ENCODE data around the gene KRT27.

KRT27 gene

GRCh38 chr17:40809721-40810421 is 27.5 kb upstream of the KRT27 start:
- DNase-seq, result no peak

DNA sequence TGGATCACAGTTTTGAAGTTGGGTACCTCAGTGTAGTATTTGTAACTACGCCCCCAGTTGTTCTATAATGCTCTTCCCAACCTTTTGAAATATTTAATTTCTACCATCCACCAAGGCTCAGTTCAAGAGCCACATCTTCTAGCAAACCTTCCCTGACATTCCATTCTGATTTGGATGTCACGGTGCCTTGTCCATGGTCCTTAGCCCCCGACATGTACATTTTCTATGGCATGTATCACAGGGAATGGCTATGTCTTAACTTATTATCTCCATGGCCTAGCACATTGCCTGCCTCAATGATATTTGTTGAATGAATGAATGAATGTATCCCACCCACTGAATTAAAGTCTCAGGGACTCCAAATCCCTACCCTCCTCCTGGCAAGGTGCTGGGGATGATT is 23.8 kb upstream of the KRT27 start:
- no peak for DNase-seq

- peak; percentile 75 for DNase-seq
Observed at GRCh38 chr17:40803617-40804082, 21.3 kb upstream of the KRT27 start.

GRCh38 chr17:40801157-40801556 is 18.8 kb upstream of the KRT27 start:
- DNase-seq, result no peak

GRCh38 chr17:40800381-40800780 is 18.0 kb upstream of the KRT27 start:
- no peak for DNase-seq

DNA sequence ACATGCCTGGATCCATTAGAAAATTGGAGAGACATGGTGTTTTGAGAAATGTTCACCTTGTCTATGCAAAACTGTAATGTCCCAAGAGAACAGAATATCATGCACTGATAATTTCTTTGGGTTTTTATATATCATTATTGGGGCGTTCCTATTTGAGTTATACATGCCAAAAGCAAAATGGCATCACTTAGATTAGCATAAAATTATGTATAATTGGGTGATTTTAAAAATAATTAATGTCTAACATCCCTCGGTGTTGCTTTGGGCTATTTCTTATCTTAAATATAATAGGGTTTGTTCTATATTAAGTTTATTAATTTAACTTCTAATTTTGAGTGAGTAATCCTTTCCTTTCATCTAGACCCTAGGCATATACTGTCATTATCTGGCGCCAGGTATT is 17.5 kb upstream of the KRT27 start, which contains the start of gene KRT28:
Gene KRT28, minus strand, starts transcription at position 101 of the 400 bp plus-strand sequence. Its CDS starts 66 bp downstream, at position 35.
- no peak for DNase-seq

- DNase-seq, result no peak
Observed at GRCh38 chr17:40796846-40797245, 14.5 kb upstream of the KRT27 start.

- DNase-seq, result no peak
Observed at GRCh38 chr17:40795019-40795667, 12.8 kb upstream of the KRT27 start.

DNA sequence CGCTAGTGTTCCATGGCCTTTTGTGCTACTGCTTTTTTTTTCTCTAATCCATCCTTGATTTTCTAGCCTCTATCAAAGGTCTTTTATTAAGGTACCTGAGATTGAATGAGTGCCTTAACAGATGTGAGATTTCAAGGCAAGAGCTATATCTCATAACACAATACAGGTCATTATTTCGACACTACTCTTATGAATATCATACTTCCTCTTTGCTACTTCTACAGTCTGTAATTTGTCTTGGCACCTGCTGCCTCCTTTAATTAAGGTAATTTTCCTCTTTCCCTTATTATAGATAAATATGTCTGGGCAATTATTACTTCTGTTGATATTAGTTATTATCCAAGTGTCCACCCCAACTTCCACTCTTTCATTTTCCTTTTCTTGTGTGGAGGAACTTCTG is 12.1 kb upstream of the KRT27 start:
- no peak for DNase-seq

- no peak for DNase-seq
Observed at GRCh38 chr17:40793832-40794231, 11.5 kb upstream of the KRT27 start.

DNA sequence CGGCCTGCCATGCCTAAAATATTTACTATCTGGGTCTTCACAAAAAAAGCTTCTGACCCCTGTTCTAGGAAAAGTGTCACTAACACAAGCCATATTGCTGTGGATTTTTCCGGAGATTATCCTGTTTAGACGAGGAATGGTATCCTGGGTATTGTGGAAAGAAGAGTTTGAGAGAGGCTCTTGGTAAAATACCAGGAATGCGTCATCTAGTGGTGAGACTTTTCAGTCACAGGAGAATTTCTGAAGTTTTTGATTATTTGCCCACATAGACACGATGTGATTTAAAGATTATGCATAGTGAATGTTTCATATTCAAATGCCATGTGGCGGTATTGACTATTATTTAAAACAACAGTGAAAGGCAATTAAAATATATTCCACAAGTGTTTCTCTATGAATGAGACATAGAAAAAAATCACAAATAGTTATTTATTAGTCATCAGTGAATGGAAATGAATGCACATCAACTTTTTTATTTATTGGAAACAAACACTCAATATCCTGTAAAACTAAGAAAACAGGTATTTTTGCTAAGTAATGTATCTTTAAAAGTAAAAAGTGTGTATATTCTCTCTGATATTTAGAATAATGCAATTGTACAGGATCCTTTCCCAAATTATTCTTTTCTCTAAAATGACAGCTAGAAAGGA is 9.6 kb upstream of the KRT27 start:
- no peak for DNase-seq

- DNase-seq, result no peak
Observed at GRCh38 chr17:40791111-40791510, 8.8 kb upstream of the KRT27 start.

GRCh38 chr17:40779181-40779909 is 3.0 kb downstream of the KRT27 start:
- peak; percentile 28 for DNase-seq

DNA sequence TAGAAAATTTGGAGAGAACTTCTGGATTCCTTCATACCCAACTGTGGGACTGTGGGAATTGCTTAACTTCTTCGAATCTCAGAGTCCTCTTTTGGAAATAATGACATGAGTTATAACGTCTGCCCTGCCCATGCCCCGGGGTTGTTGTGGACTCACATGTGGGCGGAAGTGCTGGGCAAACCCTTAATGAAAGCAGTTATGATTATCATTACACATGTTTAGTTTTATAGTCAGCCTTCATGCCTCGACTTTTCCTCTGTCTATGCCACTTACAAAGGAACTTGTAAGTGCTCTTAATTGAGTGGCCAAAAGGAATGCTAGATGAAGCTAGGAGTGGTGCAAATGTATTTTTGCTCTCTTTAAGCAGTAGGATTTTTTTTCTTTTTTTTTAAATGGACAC is 3.9 kb downstream of the KRT27 start:
- no peak for DNase-seq

- DNase-seq, result no peak
Observed at GRCh38 chr17:40777971-40778370, 4.4 kb downstream of the KRT27 start.

DNA sequence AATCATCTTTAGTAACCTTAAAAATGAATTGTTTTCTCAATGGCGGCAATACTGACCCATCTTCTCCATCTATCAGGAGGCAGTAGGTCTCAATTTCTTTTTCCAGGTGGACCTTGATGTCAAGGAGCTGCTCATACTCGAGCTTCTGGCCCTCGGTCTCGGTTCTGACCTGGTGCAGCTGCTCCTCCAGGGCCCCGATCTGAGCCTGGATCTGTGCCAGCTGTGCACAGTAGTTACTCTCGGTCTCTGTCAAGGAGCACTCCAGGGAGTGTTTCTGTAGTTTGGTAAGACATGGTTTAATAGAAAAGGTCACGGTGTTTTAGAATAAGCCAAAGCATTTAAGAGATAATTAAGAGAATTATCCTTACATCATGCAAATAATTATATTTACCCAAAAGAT is 4.9 kb downstream of the KRT27 start:
- DNase-seq, result no peak

DNA sequence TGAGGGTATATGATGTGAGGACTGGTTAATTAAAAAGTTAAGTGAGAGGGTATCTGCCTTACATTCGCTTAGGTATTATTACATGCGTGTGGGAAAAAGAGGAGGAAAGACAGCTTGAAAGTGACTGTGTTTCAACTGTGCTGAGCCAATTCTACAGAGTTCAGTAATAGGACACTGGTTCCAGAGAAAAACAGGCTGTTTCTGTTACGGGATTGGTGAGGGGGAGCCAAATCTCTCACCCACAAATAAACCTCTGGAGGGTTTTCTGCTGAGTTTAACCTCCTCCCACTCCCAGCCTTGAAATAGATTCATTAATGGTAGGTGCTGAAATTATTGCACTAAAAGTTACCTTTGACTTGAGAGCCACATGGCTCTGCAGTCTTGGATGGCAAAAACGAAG is 6.4 kb downstream of the KRT27 start:
- DNase-seq, result no peak

DNA sequence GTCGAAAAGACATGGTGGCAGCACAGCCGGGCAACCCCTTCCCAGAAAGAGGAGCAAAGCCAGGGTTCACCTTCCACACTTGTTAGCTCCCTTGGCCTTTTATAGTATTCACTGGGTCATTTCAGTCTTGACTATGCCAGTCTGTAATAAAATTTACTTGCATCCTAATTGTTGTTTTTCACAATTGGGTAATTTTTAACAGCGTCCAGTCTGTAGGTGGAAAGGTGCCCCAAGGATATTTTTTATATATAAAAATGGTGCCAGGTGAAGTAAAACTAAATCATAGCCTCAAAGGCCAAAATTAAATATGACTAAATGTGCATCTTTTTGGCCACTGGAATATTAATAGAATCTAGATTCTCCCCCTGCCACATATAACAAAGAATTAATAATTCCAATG is 10.2 kb downstream of the KRT27 start, which contains the start of gene KRT26:
Gene KRT26, minus strand, starts transcription at position 101 of the 400 bp plus-strand sequence. Its CDS starts 88 bp downstream, at position 13.
- no peak for DNase-seq

DNA sequence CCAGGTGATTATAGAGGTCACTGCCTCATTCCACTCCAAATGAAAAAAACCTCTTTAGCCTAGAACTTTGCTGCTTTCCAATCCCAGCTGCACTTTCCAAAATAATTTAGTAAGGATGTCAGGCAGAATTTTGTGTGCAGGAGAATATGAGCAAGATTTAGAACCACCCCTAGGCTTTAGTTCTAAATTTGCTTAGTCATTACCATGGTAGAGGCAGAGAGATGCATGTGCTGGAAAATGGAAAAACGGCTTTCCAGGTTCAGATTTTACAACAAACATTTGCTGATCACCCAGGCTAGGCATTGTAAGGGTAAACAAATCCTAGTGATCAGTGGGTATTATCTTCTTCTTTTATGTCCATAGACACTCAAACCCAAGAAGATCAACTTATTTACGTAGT is 16.7 kb downstream of the KRT27 start:
- DNase-seq, result no peak

DNA sequence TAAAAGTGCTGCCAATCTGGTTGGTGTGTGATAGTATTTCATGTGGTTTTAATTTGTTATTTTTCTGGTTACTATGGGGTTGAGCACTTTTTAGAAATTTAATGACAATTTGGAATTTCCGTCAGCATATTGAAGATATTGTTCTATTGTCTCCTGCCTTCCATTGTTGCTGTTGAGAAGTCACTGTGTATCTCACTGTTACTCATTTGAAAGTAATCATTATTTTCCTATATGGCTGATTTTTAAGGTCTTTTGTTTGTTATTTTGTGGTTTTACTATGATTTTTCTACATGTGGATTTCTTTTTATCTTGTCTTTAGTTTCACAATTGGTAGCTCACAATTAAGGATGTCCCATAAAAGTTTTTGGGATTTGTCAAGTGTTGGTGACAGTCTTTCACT is 18.6 kb downstream of the KRT27 start:
- DNase-seq, result no peak

GRCh38 chr17:40760105-40761016 is 22.0 kb downstream of the KRT27 start:
- no peak for DNase-seq

DNA sequence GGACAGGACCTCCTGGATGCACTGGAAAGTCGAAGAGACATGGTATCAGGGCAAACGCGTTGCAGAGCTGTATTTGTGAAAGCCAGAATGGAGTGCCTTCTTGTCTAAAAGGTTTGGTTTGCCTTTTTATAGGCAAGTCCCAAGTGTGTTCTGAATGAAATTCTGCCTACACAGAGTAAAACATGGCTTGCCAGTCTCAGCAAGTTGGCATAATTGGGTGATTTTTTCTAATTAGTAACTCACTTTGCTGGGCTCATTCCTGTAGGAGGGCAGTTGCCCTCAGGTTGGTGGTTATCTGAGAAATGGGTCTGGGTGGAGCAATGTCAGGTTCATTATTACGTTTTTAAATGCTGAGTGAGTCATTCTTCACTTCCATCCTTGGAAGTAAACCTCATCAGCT is 27.1 kb downstream of the KRT27 start, which contains the start of gene KRT25:
Gene KRT25, minus strand, starts transcription at position 101 of the 400 bp plus-strand sequence. Its CDS starts 60 bp downstream, at position 41.
- no peak for DNase-seq

Measured in activated T-cell treated with anti-CD3 and anti-CD28 coated beads, Interleukin-2, amount 50 U/mL, for 1 hour (primary cell).